Right lobe of liver (tissue), 4 donors: Measurements from ENCODE around the gene HSPA12B.

Experiments used
- CTCF ChIP-seq, 4 donors: fragments of 200-600 bp in 3 of 4; fragments of 450-650 bp in 1 of 4; IDR thresholded peaks; one replicate each; pipeline versions ENCODE4 v1.5.1 to v1.8.0; 2016 to 2022; ENCODE audit warnings: antibody characterized with exemption in 4 of 4, mild to moderate bottlenecking in 2 of 4
- POLR2A ChIP-seq: fragments of 450-650 bp; IDR thresholded peaks from one replicate; pipeline ENCODE4 v1.6.1; 2017; ENCODE audit warnings: antibody characterized with exemption, mild to moderate bottlenecking
- donor health status: DM: no; HTN: no; CAD: no.
- donor health status: DM: no; HTN: no; CAD: no.
- donor health status: DM: no; HTN: yes; CAD: no.

GRCh38 chr20:3755269-3755668, 22.8 kb downstream of the HSPA12B start:
- TF ChIP-seq CTCF (IDR thresholded peaks at IDR 0.05) = no peak
- TF ChIP-seq POLR2A = no peak
